Loucy (cell line): ENCODE results near the gene SUMO1.

ENCODE experiments used
- H2AFZ ChIP-seq: fragments of 200-600 bp; sonication (generic); 2 replicates; pipeline ENCODE4 v1.6.0; 2016; ENCODE audit warnings: antibody characterized with exemption, mild to moderate bottlenecking, low read length, moderate library complexity
- H3F3A ChIP-seq: fragments of 200-600 bp; 2 replicates; pipeline ENCODE4 v1.6.0; 2016; ENCODE audit warnings: antibody characterized with exemption, low read depth, mild to moderate bottlenecking
- H3K27me3 ChIP-seq: fragments of 200-600 bp; sonication (generic); 2 replicates; pipeline ENCODE4 v1.6.1; 2014; ENCODE audit warnings: low read length, mild to moderate bottlenecking; ENCODE audit not compliant: insufficient read depth, poor library complexity, severe bottlenecking
- H3K36me3 ChIP-seq: fragments of 200-600 bp; sonication (generic); 2 replicates; pipeline ENCODE4 v1.6.1; 2016; ENCODE audit warnings: low read length; ENCODE audit not compliant: insufficient read depth
- H3K4me1 ChIP-seq: fragments of 200-600 bp; sonication (generic); 2 replicates; pipeline ENCODE4 v1.5.1; 2014; ENCODE audit warnings: low read length, mild to moderate bottlenecking; ENCODE audit not compliant: insufficient read depth, poor library complexity, severe bottlenecking
- H3K4me2 ChIP-seq: fragments of 200-600 bp; sonication (generic); 2 replicates; pipeline ENCODE4 v1.6.0; 2014; ENCODE audit warnings: antibody characterized with exemption, low read length, low read depth, mild to moderate bottlenecking; ENCODE audit not compliant: poor library complexity, severe bottlenecking
- H3K4me3 ChIP-seq: fragments of 200-600 bp; sonication (generic); 2 replicates; pipeline ENCODE4 v1.5.1; 2014; ENCODE audit warnings: low read length, mild to moderate bottlenecking, mixed read lengths; ENCODE audit not compliant: poor library complexity, severe bottlenecking
- H3K79me2 ChIP-seq: fragments of 200-600 bp; sonication (generic); 2 replicates; pipeline ENCODE4 v1.6.1; 2014; ENCODE audit warnings: low read length; ENCODE audit not compliant: insufficient read depth
- H3K9ac ChIP-seq: fragments of 200-600 bp; sonication (generic); 2 replicates; pipeline ENCODE4 v1.6.0; 2014; ENCODE audit warnings: mild to moderate bottlenecking, low read depth, low read length, moderate library complexity; ENCODE audit not compliant: poor library complexity, severe bottlenecking
- H3K9me2 ChIP-seq: fragments of 200-600 bp; sonication (generic); replicated peaks from 2 replicates; pipeline ENCODE4 v1.6.1; 2016; ENCODE audit warnings: low read depth, low read length, mixed read lengths
- H3K9me3 ChIP-seq: fragments of 200-600 bp; sonication (generic); 2 replicates; pipeline ENCODE4 v1.6.1; 2014; ENCODE audit warnings: mild to moderate bottlenecking, antibody characterized with exemption, low read length, low read depth; ENCODE audit not compliant: insufficient read depth
- H4K20me1 ChIP-seq: fragments of 200-600 bp; sonication (generic); 2 replicates; pipeline ENCODE4 v1.6.0; 2014; ENCODE audit warnings: antibody characterized with exemption, low read length, mild to moderate bottlenecking; ENCODE audit not compliant: insufficient read depth, poor library complexity, severe bottlenecking
- CTCF ChIP-seq: fragments of 200-600 bp; sonication (generic); conservative IDR thresholded peaks from 2 replicates; pipeline ENCODE4 v1.5.1; 2014; ENCODE audit warnings: mild to moderate bottlenecking, antibody characterized with exemption, low read length
- EZH2phosphoT487 ChIP-seq: fragments of 200-600 bp; IDR thresholded peaks from 2 replicates; pipeline ENCODE4 v1.6.1; 2018; ENCODE audit warnings: antibody characterized with exemption, mild to moderate bottlenecking, moderate library complexity, borderline replicate concordance

The SUMO1 gene

GRCh38 chr2:202208526-202208925 lies 29.9 kb downstream of the SUMO1 start:
- no peak for TF ChIP-seq EZH2phosphoT487
- TF ChIP-seq CTCF, result no peak
- Histone ChIP-seq H3F3A (no peaks in the 10 kb centered on the region), H3K36me3 (peaks cover 46% of the 10 kb centered on the region; the same call in 1 of the 2 replicates)

GRCh38 chr2:202204855-202205254 lies 33.5 kb downstream of the SUMO1 start:
- Histone ChIP-seq H3K4me1 (no peaks in the 10 kb centered on the region), H3K4me2 (no peak overlapping the region), H3K36me3 (peaks cover 30% of the 10 kb centered on the region; the same call in 1 of the 2 replicates)

More at GRCh38 chr2:202208526-202208925, 29.9 kb downstream of the SUMO1 start:
- Histone ChIP-seq H4K20me1 (no peaks in the 10 kb centered on the region), H3K9me3 (no peaks in the 10 kb centered on the region), H3K4me3 (no peak overlapping the region), H3K9ac (no peak overlapping the region), H3K79me2 (no peaks in the 10 kb centered on the region), H3K4me2 (no peak overlapping the region), H3K4me1 (no peaks in the 10 kb centered on the region), H3K27me3 (no peaks in the 10 kb centered on the region), H2AFZ (no peak overlapping the region), H3K9me2 (no peaks in the 10 kb centered on the region)

GRCh38 chr2:202203348-202203747 lies 35.0 kb downstream of the SUMO1 start:
- Histone ChIP-seq H3K9me2 (no peaks in the 10 kb centered on the region), H3K4me2 (no peak overlapping the region), H2AFZ (no peak overlapping the region), H3F3A (no peaks in the 10 kb centered on the region), H3K9me3 (no peaks in the 10 kb centered on the region), H3K9ac (no peak overlapping the region), H4K20me1 (no peaks in the 10 kb centered on the region), H3K4me3 (no peak overlapping the region), H3K79me2 (no peaks in the 10 kb centered on the region), H3K36me3 (peaks cover 19% of the 10 kb centered on the region; the same call in 1 of the 2 replicates), H3K4me1 (no peaks in the 10 kb centered on the region), H3K27me3 (no peaks in the 10 kb centered on the region)
- TF ChIP-seq CTCF (no peak), EZH2phosphoT487 (no peak)

More at GRCh38 chr2:202204855-202205254, 33.5 kb downstream of the SUMO1 start:
- Histone ChIP-seq H2AFZ (no peak overlapping the region), H3F3A (no peaks in the 10 kb centered on the region), H4K20me1 (no peaks in the 10 kb centered on the region), H3K9ac (no peak overlapping the region), H3K79me2 (no peaks in the 10 kb centered on the region), H3K9me2 (no peaks in the 10 kb centered on the region), H3K27me3 (no peaks in the 10 kb centered on the region), H3K9me3 (no peaks in the 10 kb centered on the region), H3K4me3 (no peak overlapping the region)
- no peak for TF ChIP-seq CTCF
- no peak for TF ChIP-seq EZH2phosphoT487
